Measurements from ENCODE around the gene SLC32A1. TPM values are rescaled to one million over a fixed set of nuclear protein-coding genes. Genes with fewer than 3 reads are reported as not detected.

Gene SLC32A1
- total RNA-seq, 1 experiment from 2014 or later: 0.24 TPM

GRCh38 chr20:38725931-38726803 lies 1.9 kb downstream of the SLC32A1 start:
- Histone ChIP-seq H3K4ac (ENCODE audit: low read depth, low read length) (no peak overlapping the region), H2BK12ac (ENCODE audit: insufficient read length, low read depth, low read length) (no peak overlapping the region), H3K23me2 (ENCODE audit: insufficient read length, low read depth, low read length, poor library complexity, severe bottlenecking) (peaks cover 31% of the 10 kb centered on the region), H3K27me3 (ENCODE audit: insufficient read depth, low read length) (peaks cover 89% of the 10 kb centered on the region), H3K14ac (ENCODE audit: insufficient read depth, low read length) (no peak overlapping the region), H2AK5ac (ENCODE audit: insufficient read length, low read length) (no peak overlapping the region), H3K18ac (ENCODE audit: insufficient read length, low read depth, low read length) (no peak overlapping the region), H4K5ac (ENCODE audit: insufficient read length, low read depth, low read length) (no peak overlapping the region), H3T11ph (ENCODE audit: low read length) (no peak overlapping the region), H2AFZ (ENCODE audit: low read length) (no peak overlapping the region), H3K9ac (ENCODE audit: extremely low read depth, insufficient read length, low read length) (no peak overlapping the region), H2BK20ac (ENCODE audit: low read depth, low read length, poor library complexity, severe bottlenecking) (no peak overlapping the region), H4K20me1 (ENCODE audit: control insufficient read depth, insufficient read depth, insufficient read length) (no peaks in the 10 kb centered on the region), H2BK5ac (ENCODE audit: insufficient read length, low read length) (no peak overlapping the region), H3K27ac (ENCODE audit: insufficient read length, low read depth, low read length) (no peak overlapping the region), H3K4me2 (ENCODE audit: insufficient read depth, insufficient read length, low read length) (peak overlapping the region; percentile 58), H3K56ac (ENCODE audit: insufficient read length, low read depth, low read length) (no peak overlapping the region), H2BK120ac (ENCODE audit: low read depth, low read length, poor library complexity, severe bottlenecking) (no peak overlapping the region), H3K79me2 (ENCODE audit: insufficient read depth, low read length) (no peaks in the 10 kb centered on the region), H4K8ac (replicated peaks; ENCODE audit: insufficient read length, low read depth, low read length) (no peak overlapping the region), H3K23ac (ENCODE audit: insufficient read length, low read depth, low read length) (no peak overlapping the region), H2BK15ac (ENCODE audit: low read depth, low read length) (no peak overlapping the region), H3K4me1 (ENCODE audit: insufficient read depth, low read length) (peaks cover 10% of the 10 kb centered on the region; the same call in 1 of the 2 replicates), H3K79me1 (ENCODE audit: insufficient read depth, low read depth, low read length, poor library complexity, severe bottlenecking) (no peaks in the 10 kb centered on the region), H4K91ac (ENCODE audit: insufficient read length, low read depth, low read length) (no peak overlapping the region), H3K9me3 (ENCODE audit: control insufficient read depth, low read depth, low read length) (no peaks in the 10 kb centered on the region)
- Mint-ChIP-seq H3K9me3 (peaks cover 4 to 7% of the 10 kb centered on the region in 2 experiments; a peak in 4 of 5 replicates), H3K36me3 (ENCODE audit: insufficient read depth in 1 of 3, low read depth in 3 of 3) (peaks cover 0 to 2% (median 0%) of the 10 kb centered on the region in 3 experiments; a peak in 1 of 7 replicates), H3K27ac (no peak overlapping the region), H3K4me1 (peaks cover 60 to 74% of the 10 kb centered on the region in 2 experiments), H3K27me3 (ENCODE audit: low read depth) (peaks cover 100% of the 10 kb centered on the region), H3K4me3 (peak overlapping the region in 1 of 2 experiments; percentile 78; a peak in 4 of 5 replicates)
- TF ChIP-seq CTCF (conservative IDR thresholded peaks at IDR 0.05): peak; percentile 80
- no CpG with 5 or more reads among the region's 53 CpGs for WGBS (ENCODE audit: extremely low coverage, insufficient read length, low lambda C conversion rate)
- DNase-seq: peak; percentile 93

Data from H9 (cell line).